ENCODE results near the gene PKNOX2. TPM values are rescaled to one million over a fixed set of nuclear protein-coding genes. Genes with fewer than 3 reads are reported as not detected.

PKNOX2 gene
- total RNA-seq, 2 experiments from 2014 or later, result not detected

GRCh38 chr11:125262830-125263218, 98.3 kb downstream of the PKNOX2 start:
- H3K9me3 Mint-ChIP-seq, result no peaks in the 10 kb centered on the region

GRCh38 chr11:125263268-125263790, 98.8 kb downstream of the PKNOX2 start:
- Mint-ChIP-seq H3K36me3 (ENCODE audit: low read depth) (no peaks in the 10 kb centered on the region), H3K27me3 (peaks cover 30% of the 10 kb centered on the region), H3K4me1 (no peaks in the 10 kb centered on the region), H3K27ac (no peak overlapping the region), H3K4me3 (no peak overlapping the region), H3K9me3 (no peaks in the 10 kb centered on the region)
- POLR2A ChIA-PET, result no interaction called here
- DNase-seq, result no peak
- CTCF ChIA-PET, result interaction anchor here (1.0 kb wide), 1 partner anchor 83 kb away, joined by 4 read pairs; no protein-coding TSS in a partner anchor

More at GRCh38 chr11:125262830-125263218, 98.3 kb downstream of the PKNOX2 start:
- Mint-ChIP-seq H3K4me1 (no peaks in the 10 kb centered on the region), H3K4me3 (no peak overlapping the region), H3K27ac (no peak overlapping the region), H3K36me3 (ENCODE audit: low read depth) (no peaks in the 10 kb centered on the region), H3K27me3 (peaks cover 32% of the 10 kb centered on the region)
- POLR2A ChIA-PET, result no interaction called here
- no peak for DNase-seq
- CTCF ChIA-PET, result no interaction called here

GRCh38 chr11:125264100-125265022, 99.8 kb downstream of the PKNOX2 start:
- no peak for DNase-seq
- Mint-ChIP-seq H3K4me3 (no peak overlapping the region), H3K36me3 (ENCODE audit: low read depth) (no peaks in the 10 kb centered on the region), H3K9me3 (no peaks in the 10 kb centered on the region), H3K27me3 (peaks cover 32% of the 10 kb centered on the region), H3K4me1 (no peaks in the 10 kb centered on the region), H3K27ac (no peak overlapping the region)
- ChIA-PET CTCF (interaction anchor here (1.0 kb wide), 1 partner anchor 82 kb away, joined by 4 read pairs; no protein-coding TSS in a partner anchor), POLR2A (no interaction called here)

- POLR2A ChIA-PET, result no interaction called here
These were observed 103.0 kb downstream of the PKNOX2 start for GRCh38 chr11:125267548-125267947.

GRCh38 chr11:125268611-125269010, 104.1 kb downstream of the PKNOX2 start:
- no peak for DNase-seq
- POLR2A ChIA-PET, result no interaction called here
- Mint-ChIP-seq H3K4me1 (no peaks in the 10 kb centered on the region), H3K9me3 (no peaks in the 10 kb centered on the region), H3K4me3 (no peak overlapping the region), H3K36me3 (ENCODE audit: low read depth) (no peaks in the 10 kb centered on the region), H3K27me3 (peaks cover 24% of the 10 kb centered on the region), H3K27ac (no peak overlapping the region)
- CTCF ChIA-PET, result no interaction called here

More at GRCh38 chr11:125267548-125267947, 103.0 kb downstream of the PKNOX2 start:
- no peak for DNase-seq
- H3K36me3 Mint-ChIP-seq (ENCODE audit: low read depth), result no peaks in the 10 kb centered on the region
- no peaks in the 10 kb centered on the region for H3K4me1 Mint-ChIP-seq
- CTCF ChIA-PET, result no interaction called here
- H3K27ac Mint-ChIP-seq, result no peak overlapping the region
- no peaks in the 10 kb centered on the region for H3K9me3 Mint-ChIP-seq
- H3K4me3 Mint-ChIP-seq, result no peak overlapping the region
- peaks cover 28% of the 10 kb centered on the region for H3K27me3 Mint-ChIP-seq

- H3K4me1 Mint-ChIP-seq, result no peaks in the 10 kb centered on the region
- ChIA-PET CTCF (no interaction called here), POLR2A (no interaction called here)
- H3K27me3 Mint-ChIP-seq, result peaks cover 19% of the 10 kb centered on the region
- H3K36me3 Mint-ChIP-seq (ENCODE audit: low read depth), result no peaks in the 10 kb centered on the region
- no peak overlapping the region for H3K27ac Mint-ChIP-seq
- DNase-seq, result no peak
- H3K4me3 Mint-ChIP-seq, result no peak overlapping the region
- no peaks in the 10 kb centered on the region for H3K9me3 Mint-ChIP-seq
These were observed 105.6 kb downstream of the PKNOX2 start for GRCh38 chr11:125270106-125270505.

- POLR2A ChIA-PET, result no interaction called here
- H3K4me3 Mint-ChIP-seq, result no peak overlapping the region
- H3K9me3 Mint-ChIP-seq, result no peaks in the 10 kb centered on the region
- H3K27ac Mint-ChIP-seq, result no peak overlapping the region
- CTCF ChIA-PET, result no interaction called here
- no peaks in the 10 kb centered on the region for H3K4me1 Mint-ChIP-seq
- no peak for DNase-seq
- H3K27me3 Mint-ChIP-seq, result peaks cover 19% of the 10 kb centered on the region
- H3K36me3 Mint-ChIP-seq (ENCODE audit: low read depth), result no peaks in the 10 kb centered on the region
These were observed 106.2 kb downstream of the PKNOX2 start for GRCh38 chr11:125270711-125271110.

- ChIA-PET CTCF (no interaction called here), POLR2A (no interaction called here)
- no peak for DNase-seq
- no peaks in the 10 kb centered on the region for H3K4me1 Mint-ChIP-seq
- H3K4me3 Mint-ChIP-seq, result no peak overlapping the region
- peaks cover 19% of the 10 kb centered on the region for H3K27me3 Mint-ChIP-seq
- H3K9me3 Mint-ChIP-seq, result no peaks in the 10 kb centered on the region
- H3K36me3 Mint-ChIP-seq (ENCODE audit: low read depth), result no peaks in the 10 kb centered on the region
- H3K27ac Mint-ChIP-seq, result no peak overlapping the region
These were observed 107.0 kb downstream of the PKNOX2 start for GRCh38 chr11:125271483-125272091.

- ChIA-PET POLR2A (no interaction called here), CTCF (no interaction called here)
- Mint-ChIP-seq H3K36me3 (ENCODE audit: low read depth) (no peaks in the 10 kb centered on the region), H3K4me3 (no peak overlapping the region), H3K27ac (no peak overlapping the region), H3K9me3 (no peaks in the 10 kb centered on the region), H3K4me1 (no peaks in the 10 kb centered on the region), H3K27me3 (peaks cover 19% of the 10 kb centered on the region)
- DNase-seq, result no peak
These were observed 107.5 kb downstream of the PKNOX2 start for GRCh38 chr11:125272092-125272491.

GRCh38 chr11:125272821-125273220, 108.3 kb downstream of the PKNOX2 start:
- ChIA-PET CTCF (no interaction called here), POLR2A (no interaction called here)
- Mint-ChIP-seq H3K36me3 (ENCODE audit: low read depth) (no peaks in the 10 kb centered on the region), H3K9me3 (no peaks in the 10 kb centered on the region), H3K27ac (no peak overlapping the region), H3K4me3 (no peak overlapping the region), H3K4me1 (no peaks in the 10 kb centered on the region), H3K27me3 (peaks cover 16% of the 10 kb centered on the region)
- no peak for DNase-seq

GRCh38 chr11:125273519-125274000, 109.0 kb downstream of the PKNOX2 start:
- CTCF ChIA-PET, result no interaction called here
- POLR2A ChIA-PET, result no interaction called here
- no peak for DNase-seq
- Mint-ChIP-seq H3K27ac (no peak overlapping the region), H3K36me3 (ENCODE audit: low read depth) (no peaks in the 10 kb centered on the region), H3K27me3 (peaks cover 16% of the 10 kb centered on the region), H3K4me1 (no peaks in the 10 kb centered on the region), H3K4me3 (no peak overlapping the region), H3K9me3 (no peaks in the 10 kb centered on the region)

GRCh38 chr11:125274309-125274708, 109.8 kb downstream of the PKNOX2 start:
- Mint-ChIP-seq H3K9me3 (no peaks in the 10 kb centered on the region), H3K27ac (no peak overlapping the region), H3K27me3 (peaks cover 14% of the 10 kb centered on the region), H3K4me1 (no peaks in the 10 kb centered on the region), H3K36me3 (ENCODE audit: low read depth) (no peaks in the 10 kb centered on the region), H3K4me3 (no peak overlapping the region)
- ChIA-PET CTCF (no interaction called here), POLR2A (no interaction called here)
- no peak for DNase-seq

GRCh38 chr11:125274774-125275173, 110.2 kb downstream of the PKNOX2 start:
- H3K4me3 Mint-ChIP-seq, result no peak overlapping the region
- H3K4me1 Mint-ChIP-seq, result no peaks in the 10 kb centered on the region
- ChIA-PET POLR2A (no interaction called here), CTCF (no interaction called here)
- no peaks in the 10 kb centered on the region for H3K9me3 Mint-ChIP-seq
- peaks cover 14% of the 10 kb centered on the region for H3K27me3 Mint-ChIP-seq
- H3K27ac Mint-ChIP-seq, result no peak overlapping the region
- DNase-seq, result no peak
- H3K36me3 Mint-ChIP-seq (ENCODE audit: low read depth), result no peaks in the 10 kb centered on the region
